BJ (cell line): ENCODE data around the gene IFNLR1. TPM values are rescaled to one million over a fixed set of nuclear protein-coding genes. Genes with fewer than 3 reads are reported as not detected.

Source experiments
- CTCF ChIA-PET: fragments of 350-600 bp; formaldehyde crosslinking; extraction: SDS; loops from one replicate; lab custom pipeline; 2021; ENCODE audit warnings: antibody characterized with exemption, inconsistent platforms; lab: Yijun Ruan, JAX
- POLR2A ChIA-PET: fragments of 300-600 bp; sonication (Branson Sonifier 250); formaldehyde crosslinking; extraction: SDS; loops from one replicate; lab custom pipeline; 2021; ENCODE audit warnings: antibody characterized with exemption; lab: Charles Lee
- DNase-seq: peaks from one replicate; pipeline ENCODE4 v3.0.0-alpha.2; 2011; ENCODE audit warnings: low read depth
- H3K27me3 ChIP-seq: 2 replicates; pipeline ENCODE4 v1.6.0; 2011; ENCODE audit warnings: low read length; ENCODE audit not compliant: control insufficient read depth, insufficient read depth
- H3K36me3 ChIP-seq: 2 replicates; pipeline ENCODE4 v1.5.1; 2011; ENCODE audit warnings: low read length; ENCODE audit not compliant: control insufficient read depth, insufficient read depth
- H3K4me3 ChIP-seq: 2 replicates; pipeline ENCODE4 v1.5.1; 2011; ENCODE audit warnings: low read depth, mild to moderate bottlenecking, control low read depth, low read length
- CTCF ChIP-seq: IDR thresholded peaks from 2 replicates; pipeline ENCODE4 v1.5.1; 2011; ENCODE audit warnings: low read depth, mild to moderate bottlenecking, control low read depth, inconsistent platforms, low read length, moderate library complexity; ENCODE audit not compliant: insufficient read depth
- polyA minus RNA-seq: library from RNA; depleted of rRNA, polyadenylated mRNA; stranded (reverse); fragments of >200 nt; gene quantifications from 2 replicates; pipeline ENCODE4 v1.2.3, GENCODE V29; 2011; rRNA and poly(A)+ RNA removed
- polyA plus RNA-seq: library from polyadenylated mRNA; depleted of rRNA; stranded (reverse); fragments of >200 nt; gene quantifications from 2 replicates; pipeline ENCODE4 v1.2.3, GENCODE V29; 2011; rRNA removed

Gene IFNLR1
- polyA plus RNA-seq (not detected in 2 replicates), polyA minus RNA-seq (not detected in 2 replicates)

DNA sequence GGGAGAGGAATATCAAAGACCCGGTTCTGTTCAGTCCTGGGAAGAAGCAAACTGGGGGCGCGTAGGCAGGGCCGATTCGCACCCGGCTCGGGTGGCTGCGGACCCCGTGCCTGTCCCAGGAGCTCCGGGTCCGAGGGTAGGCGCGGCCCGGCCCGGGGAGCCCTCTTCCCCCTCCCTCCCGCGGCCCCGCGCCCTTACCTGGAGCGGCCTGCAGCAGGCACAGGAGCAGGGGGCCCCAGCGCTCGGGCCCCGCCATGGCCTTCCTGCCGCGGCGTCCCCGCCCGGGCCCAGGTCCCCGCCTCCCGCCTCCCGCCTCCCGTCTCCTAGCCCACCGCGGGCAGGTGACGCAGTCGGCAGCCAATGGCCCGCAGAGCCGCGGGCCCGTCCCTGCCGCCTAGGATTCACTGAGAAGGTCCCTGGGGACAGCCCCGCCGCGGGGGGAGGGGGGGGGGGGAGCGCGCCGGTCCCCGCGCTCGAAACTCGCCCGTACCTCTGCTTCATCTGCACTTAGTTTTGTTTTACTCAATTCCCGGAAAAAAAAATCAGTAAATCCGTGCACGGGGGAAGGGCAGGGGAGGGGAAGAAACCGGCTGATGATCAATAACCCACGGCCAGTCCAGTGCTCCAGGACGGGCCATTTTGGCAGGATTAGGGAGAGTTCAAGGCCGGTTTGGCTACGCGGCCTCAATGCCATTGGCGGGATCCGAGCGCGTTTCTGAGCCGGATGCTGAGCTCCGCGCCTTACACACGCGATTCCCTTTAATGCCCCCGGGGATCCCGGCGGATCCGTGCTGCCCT lies at the start of gene IFNLR1:
Gene IFNLR1 (minus strand): TSS at position 297 of the 798 bp plus-strand sequence. CDS start 41 bp downstream, at position 256.
- H3K36me3 ChIP-seq: no peaks in the 10 kb centered on the region
- POLR2A ChIA-PET: interaction anchor here (0.7 kb wide), 1 partner anchor 206 kb away, joined by 3 read pairs; no protein-coding TSS in a partner anchor
- CTCF ChIA-PET: interaction anchor here (0.7 to 3.0 kb wide), 6 partner anchors 8 to 205 kb away, joined by 3 to 28 read pairs (median 8); no protein-coding TSS in a partner anchor

DNA sequence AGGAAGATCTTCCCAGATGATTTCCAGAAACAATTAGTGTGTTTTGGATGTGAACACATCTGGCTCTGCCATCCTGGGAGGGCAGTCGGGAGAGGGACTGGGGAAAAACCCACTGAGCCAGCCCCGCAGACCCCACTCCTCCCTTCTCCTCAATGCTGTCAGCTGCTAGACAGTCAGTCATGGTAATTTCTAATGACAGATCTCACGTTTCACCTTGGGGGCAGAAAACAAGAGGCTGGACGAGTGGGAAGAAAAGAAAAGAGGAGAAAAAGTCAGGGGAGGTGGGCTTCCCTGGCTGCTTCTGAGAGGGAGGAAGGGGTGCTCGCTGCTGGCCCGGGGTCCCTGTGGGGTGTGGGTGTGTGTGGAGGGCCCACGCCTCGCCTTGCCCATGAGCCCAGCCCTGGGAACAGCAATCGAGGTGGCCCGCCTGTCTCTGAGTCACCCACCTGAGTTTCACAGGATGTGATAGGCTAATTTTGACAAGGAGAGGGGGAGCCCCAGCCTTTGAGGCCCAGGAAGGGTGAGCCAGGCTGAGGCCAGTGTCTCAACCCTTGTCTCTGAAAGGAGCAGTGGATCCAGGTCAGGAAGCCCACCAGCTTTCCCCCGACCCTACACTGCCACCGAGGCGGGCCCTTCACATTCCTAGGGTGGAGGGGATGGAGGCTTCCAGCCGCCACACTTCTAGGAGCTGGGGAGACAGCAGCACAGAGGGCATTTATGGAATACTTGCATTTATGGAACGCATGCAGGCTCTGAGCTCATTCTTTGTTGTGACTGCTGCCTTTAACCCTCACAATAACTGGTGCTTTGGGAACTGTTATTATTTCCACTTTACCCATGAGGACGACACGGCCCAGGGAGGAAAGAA lies 49.1 kb upstream of the IFNLR1 start:
- peaks cover 6% of the 10 kb centered on the region; the same call in 1 of the 2 replicates for H3K27me3 ChIP-seq
- CTCF ChIA-PET: interaction anchor here (0.8 to 1.1 kb wide), 2 partner anchors 34 to 113 kb away, joined by 3 read pairs; no protein-coding TSS in a partner anchor
- no peaks in the 10 kb centered on the region for H3K36me3 ChIP-seq
- no peak for TF ChIP-seq CTCF
- no peak overlapping the region for H3K4me3 ChIP-seq
- no peak for DNase-seq
- POLR2A ChIA-PET: no interaction called here

More for the DNA sequence above, at the start of gene IFNLR1:
- peak within 1 kb of the TSS; percentile 30 for H3K4me3 ChIP-seq
- peaks cover 6% of the 10 kb centered on the region; the same call in 1 of the 2 replicates for H3K27me3 ChIP-seq
- no peak for DNase-seq
- TF ChIP-seq CTCF: no peak

GRCh38 chr1:24233684-24234600 lies 46.9 kb upstream of the IFNLR1 start:
- Histone ChIP-seq H3K4me3 (no peak overlapping the region), H3K36me3 (no peaks in the 10 kb centered on the region), H3K27me3 (peaks cover 6% of the 10 kb centered on the region; the same call in 1 of the 2 replicates)
- ChIA-PET POLR2A (no interaction called here), CTCF (interaction anchor here (0.6 to 1.4 kb wide), 2 partner anchors 32 to 137 kb away, joined by 3 to 4 read pairs; no protein-coding TSS in a partner anchor)
- DNase-seq: no peak
- no peak for TF ChIP-seq CTCF

DNA sequence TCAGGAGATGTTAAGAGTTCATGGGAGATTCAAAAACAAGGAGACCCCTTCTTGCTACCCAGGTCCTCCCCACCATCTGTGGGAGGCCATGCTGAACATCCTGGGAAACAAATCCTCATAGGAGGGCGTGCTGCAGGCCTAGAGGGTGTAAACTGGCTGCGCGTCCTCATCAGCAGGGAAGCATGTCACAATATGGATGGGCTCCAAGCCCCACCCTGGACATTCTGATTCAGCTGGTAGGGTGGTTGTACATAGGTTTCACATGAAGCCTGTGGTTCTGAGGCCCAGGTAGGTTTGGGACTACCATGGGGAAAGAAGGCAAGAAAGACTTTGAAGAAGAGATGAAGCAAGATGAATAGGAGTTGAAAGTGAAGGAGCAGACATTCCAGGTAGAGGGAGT lies 44.6 kb upstream of the IFNLR1 start:
- CTCF ChIA-PET: no interaction called here
- Histone ChIP-seq H3K4me3 (no peak overlapping the region), H3K36me3 (no peaks in the 10 kb centered on the region), H3K27me3 (peaks cover 9% of the 10 kb centered on the region)
- POLR2A ChIA-PET: no interaction called here
- no peak for DNase-seq
- TF ChIP-seq CTCF: no peak
